Endodermal cell (in vitro differentiated cells): ENCODE data around the gene ANKRD29. TPM values are rescaled to one million over a fixed set of nuclear protein-coding genes. Genes with fewer than 3 reads are reported as not detected.

Experiments
- DNase-seq: peaks from one replicate; pipeline ENCODE4 v3.0.0-alpha.2; 2017
- H3K27ac ChIP-seq: 2 replicates; pipeline ENCODE4 v1.5.1; 2013; ENCODE audit warnings: mild to moderate bottlenecking, low read depth, low read length, moderate library complexity
- H3K27me3 ChIP-seq: 2 replicates; pipeline ENCODE4 v1.6.1; 2013; ENCODE audit warnings: mild to moderate bottlenecking, low read length, moderate library complexity; ENCODE audit not compliant: insufficient read depth, control insufficient read depth, poor library complexity, severe bottlenecking
- H3K36me3 ChIP-seq: 2 replicates; pipeline ENCODE4 v1.7.0; 2013; ENCODE audit warnings: mild to moderate bottlenecking, low read length, moderate library complexity; ENCODE audit not compliant: control insufficient read depth, insufficient read depth
- H3K4me1 ChIP-seq: one replicate; pipeline ENCODE4 v1.7.0; 2013; ENCODE audit warnings: low read length; ENCODE audit not compliant: control insufficient read depth, insufficient read depth
- H3K4me3 ChIP-seq: 2 replicates; pipeline ENCODE4 v1.5.1; 2013; ENCODE audit warnings: mild to moderate bottlenecking, low read length, moderate library complexity
- H3K9ac ChIP-seq: 2 replicates; pipeline ENCODE4 v1.6.1; 2013; ENCODE audit warnings: mild to moderate bottlenecking, low read length, moderate library complexity; ENCODE audit not compliant: poor library complexity, severe bottlenecking; ENCODE audit errors: extremely low read depth
- H3K9me3 ChIP-seq: 2 replicates; pipeline ENCODE4 v1.6.1; 2013; ENCODE audit warnings: mild to moderate bottlenecking, low read length, moderate library complexity; ENCODE audit not compliant: control insufficient read depth
- H3K27ac Mint-ChIP-seq: 2 replicates; pipeline ENCODE4 v1.8.0; 2020; ENCODE audit warnings: mixed read lengths
- H3K27me3 Mint-ChIP-seq: 2 replicates; pipeline ENCODE4 v1.8.0; 2021; ENCODE audit warnings: mild to moderate bottlenecking, mixed read lengths; ENCODE audit not compliant: insufficient read depth
- H3K36me3 Mint-ChIP-seq: 2 replicates; pipeline ENCODE4 v1.8.0; 2020; ENCODE audit warnings: low read depth, mixed read lengths
- H3K4me1 Mint-ChIP-seq: 2 replicates; pipeline ENCODE4 v1.8.0; 2020; ENCODE audit warnings: mixed read lengths
- H3K4me3 Mint-ChIP-seq: 2 replicates; pipeline ENCODE4 v1.8.0; 2020; ENCODE audit warnings: mild to moderate bottlenecking, moderate library complexity, mixed read lengths
- H3K9me3 Mint-ChIP-seq: 2 replicates; pipeline ENCODE4 v1.8.0; 2020; ENCODE audit warnings: mild to moderate bottlenecking, mixed read lengths
- CTCF ChIP-seq: fragments of 200-600 bp; sonication (generic); conservative IDR thresholded peaks from 2 replicates; pipeline ENCODE4 v1.5.0; 2021; ENCODE audit warnings: antibody characterized with exemption, mild to moderate bottlenecking
- WGBS, 2 experiments: methylation state at CpG; one replicate each; pipeline versions ENCODE4 v1.1.5 to v1.1.7; 2013; ENCODE audit warnings: missing lambda C conversion rate in 2 of 2, mixed read lengths in 1 of 2; ENCODE audit not compliant: insufficient coverage in 1 of 2, insufficient read length in 1 of 2; 5-methylcytosine and 5-hydroxymethylcytosine counted together
- total RNA-seq, 2 donors: library from RNA; stranded (reverse); fragmentation: NEBNext Ultra II Directional in 1 of 2; extraction: Animal tissue kit (Norgen Biotek cat#: 25700) in 1 of 2; gene quantifications; 2 replicates in 1 of 2; 3 replicates in 1 of 2; pipeline ENCODE4 v1.2.1, GENCODE V29; 2021

Gene ANKRD29
- total RNA-seq, 2 donors from 2014 or later: 0.44 to 0.73 TPM

- Histone ChIP-seq H3K4me3 (no peak overlapping the region), H3K4me1 (no peaks in the 10 kb centered on the region), H3K9ac (no peak overlapping the region), H3K9me3 (no peaks in the 10 kb centered on the region), H3K36me3 (no peaks in the 10 kb centered on the region), H3K27me3 (no peaks in the 10 kb centered on the region), H3K27ac (no peak overlapping the region)
- H3K27ac Mint-ChIP-seq: no peak overlapping the region
- no peak for TF ChIP-seq CTCF
- H3K4me1 Mint-ChIP-seq: no peaks in the 10 kb centered on the region
- H3K27me3 Mint-ChIP-seq: peaks cover 6% of the 10 kb centered on the region
- 87 to 100% methylated on average over 3 to 4 of the region's 4 CpGs for WGBS, 2 experiments
- H3K9me3 Mint-ChIP-seq: peaks cover 4% of the 10 kb centered on the region
- no peak for DNase-seq
- H3K4me3 Mint-ChIP-seq: no peak overlapping the region
- no peaks in the 10 kb centered on the region for H3K36me3 Mint-ChIP-seq
Measured at GRCh38 chr18:23702606-23703005, 39.9 kb upstream of the ANKRD29 start.

- Histone ChIP-seq H3K9ac (no peak overlapping the region), H3K4me1 (no peaks in the 10 kb centered on the region), H3K9me3 (no peaks in the 10 kb centered on the region), H3K4me3 (no peak overlapping the region), H3K27ac (no peak overlapping the region), H3K36me3 (no peaks in the 10 kb centered on the region), H3K27me3 (no peaks in the 10 kb centered on the region)
- Mint-ChIP-seq H3K36me3 (no peaks in the 10 kb centered on the region), H3K4me1 (no peaks in the 10 kb centered on the region), H3K9me3 (no peaks in the 10 kb centered on the region), H3K27ac (no peak overlapping the region), H3K27me3 (peaks cover 6% of the 10 kb centered on the region), H3K4me3 (no peak overlapping the region)
- WGBS, 2 experiments: 91 to 92% methylated on average over 8 of the region's 8 CpGs
- TF ChIP-seq CTCF: no peak
- no peak for DNase-seq
Measured at GRCh38 chr18:23701544-23702064, 38.9 kb upstream of the ANKRD29 start.

GRCh38 chr18:23701017-23701416 lies 38.3 kb upstream of the ANKRD29 start:
- Mint-ChIP-seq H3K4me1 (no peaks in the 10 kb centered on the region), H3K27me3 (peaks cover 6% of the 10 kb centered on the region), H3K27ac (no peak overlapping the region), H3K36me3 (no peaks in the 10 kb centered on the region), H3K9me3 (no peaks in the 10 kb centered on the region), H3K4me3 (no peak overlapping the region)
- H3K9ac ChIP-seq: no peak overlapping the region
- H3K27ac ChIP-seq: no peak overlapping the region
- no peaks in the 10 kb centered on the region for H3K9me3 ChIP-seq
- no peaks in the 10 kb centered on the region for H3K27me3 ChIP-seq
- no peak for TF ChIP-seq CTCF
- no peaks in the 10 kb centered on the region for H3K36me3 ChIP-seq
- H3K4me3 ChIP-seq: no peak overlapping the region
- WGBS, 2 experiments: 20 to 72% methylated on average over 1 to 2 of the region's 2 CpGs
- DNase-seq: no peak
- no peaks in the 10 kb centered on the region for H3K4me1 ChIP-seq
